H9 (cell line): ENCODE results near the gene COX8C. TPM values are rescaled to one million over a fixed set of nuclear protein-coding genes. Genes with fewer than 3 reads are reported as not detected.

ENCODE experiments used
- DNase-seq: peaks from one replicate; pipeline ENCODE4 v3.0.0-alpha.2; 2017
- H2AFZ ChIP-seq: one replicate; pipeline ENCODE4 v1.6.1; 2013; ENCODE audit warnings: mild to moderate bottlenecking, low read length, control low read depth, moderate library complexity
- H2AK5ac ChIP-seq: 2 replicates; pipeline ENCODE4 v1.6.1; 2013; ENCODE audit warnings: low read length, control low read depth, mixed read lengths; ENCODE audit not compliant: insufficient read length
- H2BK120ac ChIP-seq: one replicate; pipeline ENCODE4 v1.6.1; 2013; ENCODE audit warnings: low read depth, mild to moderate bottlenecking, low read length, control low read depth, inconsistent platforms; ENCODE audit not compliant: poor library complexity, severe bottlenecking
- H2BK12ac ChIP-seq: 2 replicates; pipeline ENCODE4 v1.6.1; 2013; ENCODE audit warnings: low read length, control low read depth, mixed read lengths, low read depth; ENCODE audit not compliant: insufficient read length
- H2BK15ac ChIP-seq: 2 replicates; pipeline ENCODE4 v1.6.1; 2013; ENCODE audit warnings: low read depth, low read length, control low read depth
- H2BK20ac ChIP-seq: one replicate; pipeline ENCODE4 v1.6.1; 2013; ENCODE audit warnings: low read depth, mild to moderate bottlenecking, low read length, control low read depth, inconsistent platforms; ENCODE audit not compliant: poor library complexity, severe bottlenecking
- H2BK5ac ChIP-seq: 2 replicates; pipeline ENCODE4 v1.6.1; 2013; ENCODE audit warnings: low read length, control low read depth, mixed read lengths; ENCODE audit not compliant: insufficient read length
- H3K14ac ChIP-seq: 2 replicates; pipeline ENCODE4 v1.6.1; 2013; ENCODE audit warnings: low read length, control low read depth; ENCODE audit not compliant: insufficient read depth
- H3K18ac ChIP-seq: 2 replicates; pipeline ENCODE4 v1.6.1; 2013; ENCODE audit warnings: low read depth, mild to moderate bottlenecking, mixed read lengths, low read length, control low read depth; ENCODE audit not compliant: insufficient read length
- H3K23ac ChIP-seq: 2 replicates; pipeline ENCODE4 v1.6.1; 2013; ENCODE audit warnings: low read length, control low read depth, mixed read lengths, low read depth; ENCODE audit not compliant: insufficient read length
- H3K23me2 ChIP-seq: 2 replicates; pipeline ENCODE4 v1.6.1; 2013; ENCODE audit warnings: low read depth, mild to moderate bottlenecking, mixed read lengths, low read length, control low read depth; ENCODE audit not compliant: insufficient read length, poor library complexity, severe bottlenecking
- H3K27ac ChIP-seq: 2 replicates; pipeline ENCODE4 v1.5.1; 2013; ENCODE audit warnings: low read length, control low read depth, mixed read lengths, low read depth; ENCODE audit not compliant: insufficient read length
- H3K27me3 ChIP-seq: 2 replicates; pipeline ENCODE4 v1.6.1; 2013; ENCODE audit warnings: low read length, control low read depth, inconsistent platforms; ENCODE audit not compliant: insufficient read depth
- H3K4ac ChIP-seq: 2 replicates; pipeline ENCODE4 v1.6.1; 2013; ENCODE audit warnings: low read depth, mild to moderate bottlenecking, control low read depth, inconsistent platforms, low read length, moderate library complexity
- H3K4me1 ChIP-seq: 2 replicates; pipeline ENCODE4 v1.6.1; 2013; ENCODE audit warnings: low read length, control low read depth, inconsistent platforms; ENCODE audit not compliant: insufficient read depth
- H3K4me2 ChIP-seq: 2 replicates; pipeline ENCODE4 v1.6.1; 2013; ENCODE audit warnings: low read length, control low read depth, mixed read lengths; ENCODE audit not compliant: insufficient read length, insufficient read depth
- H3K56ac ChIP-seq: 2 replicates; pipeline ENCODE4 v1.6.1; 2013; ENCODE audit warnings: low read depth, mild to moderate bottlenecking, mixed read lengths, low read length, control low read depth; ENCODE audit not compliant: insufficient read length
- H3K79me1 ChIP-seq: 2 replicates; pipeline ENCODE4 v1.6.1; 2013; ENCODE audit warnings: low read depth, mild to moderate bottlenecking, moderate library complexity, low read length, control low read depth, inconsistent platforms; ENCODE audit not compliant: insufficient read depth, poor library complexity, severe bottlenecking
- H3K79me2 ChIP-seq: 2 replicates; pipeline ENCODE4 v1.6.1; 2013; ENCODE audit warnings: low read length, control low read depth, inconsistent platforms; ENCODE audit not compliant: insufficient read depth
- H3K9ac ChIP-seq: 2 replicates; pipeline ENCODE4 v1.6.1; 2013; ENCODE audit warnings: low read length, control low read depth, mixed read lengths; ENCODE audit not compliant: insufficient read length; ENCODE audit errors: extremely low read depth
- H3K9me3 ChIP-seq: one replicate; pipeline ENCODE4 v1.6.1; 2013; ENCODE audit warnings: low read depth, low read length, inconsistent platforms; ENCODE audit not compliant: control insufficient read depth
- H3T11ph ChIP-seq: one replicate; pipeline ENCODE4 v1.6.1; 2013; ENCODE audit warnings: mild to moderate bottlenecking, low read length, control low read depth, inconsistent platforms
- H4K20me1 ChIP-seq: one replicate; pipeline ENCODE4 v1.6.1; 2013; ENCODE audit not compliant: control insufficient read depth, insufficient read length, insufficient read depth
- H4K5ac ChIP-seq: 2 replicates; pipeline ENCODE4 v1.6.1; 2013; ENCODE audit warnings: low read depth, mild to moderate bottlenecking, mixed read lengths, low read length, control low read depth; ENCODE audit not compliant: insufficient read length
- H4K8ac ChIP-seq: replicated peaks from 2 replicates; pipeline ENCODE4 v1.6.1; 2013; ENCODE audit warnings: low read length, control low read depth, mixed read lengths, low read depth; ENCODE audit not compliant: insufficient read length
- H4K91ac ChIP-seq: 2 replicates; pipeline ENCODE4 v1.6.1; 2013; ENCODE audit warnings: low read depth, mild to moderate bottlenecking, moderate library complexity, mixed read lengths, low read length, control low read depth; ENCODE audit not compliant: insufficient read length
- H3K27ac Mint-ChIP-seq, 3 experiments: 2 replicates in 2 of 3; 3 replicates in 1 of 3; pipeline ENCODE4 v1.8.0; 2020 to 2021; ENCODE audit warnings: mixed read lengths in 3 of 3, mild to moderate bottlenecking in 1 of 3, moderate library complexity in 1 of 3
- H3K27me3 Mint-ChIP-seq: 2 replicates; pipeline ENCODE4 v1.8.0; 2021; ENCODE audit warnings: low read depth, mild to moderate bottlenecking, moderate library complexity, mixed read lengths
- H3K36me3 Mint-ChIP-seq, 3 experiments: 2 replicates in 2 of 3; 3 replicates in 1 of 3; pipeline ENCODE4 v1.8.0; 2020 to 2021; ENCODE audit warnings: low read depth in 3 of 3, mixed read lengths in 3 of 3; ENCODE audit not compliant: insufficient read depth in 1 of 3
- H3K4me1 Mint-ChIP-seq, 2 experiments: 2 replicates each; pipeline ENCODE4 v1.8.0; 2020; ENCODE audit warnings: mixed read lengths in 2 of 2
- H3K4me3 Mint-ChIP-seq, 2 experiments: 2 replicates in 1 of 2; 3 replicates in 1 of 2; pipeline ENCODE4 v1.8.0; 2020 to 2021; ENCODE audit warnings: mild to moderate bottlenecking in 2 of 2, mixed read lengths in 2 of 2, moderate library complexity in 1 of 2
- H3K9me3 Mint-ChIP-seq, 2 experiments: 2 replicates in 1 of 2; 3 replicates in 1 of 2; pipeline ENCODE4 v1.8.0; 2020; ENCODE audit warnings: mild to moderate bottlenecking in 2 of 2, mixed read lengths in 2 of 2, moderate library complexity in 1 of 2
- CTCF ChIP-seq: fragments of 200-600 bp; sonication (generic); conservative IDR thresholded peaks from 3 replicates; pipeline ENCODE4 v1.8.0; 2021; ENCODE audit warnings: antibody characterized with exemption, mild to moderate bottlenecking
- WGBS: extraction: QIAGEN DNeasy Blood & Tissue Kit; methylation state at CpG from one replicate; pipeline ENCODE4 v1.1.7; 2013; ENCODE audit warnings: missing lambda C conversion rate, low lambda C conversion rate, mixed read lengths; ENCODE audit not compliant: insufficient read length; ENCODE audit errors: extremely low coverage; 5-methylcytosine and 5-hydroxymethylcytosine counted together
- total RNA-seq: library from RNA; stranded (reverse); gene quantifications from 2 replicates; pipeline ENCODE4 v1.2.1, GENCODE V29; 2021

Gene COX8C
- total RNA-seq, 1 experiment from 2014 or later, result not detected

GRCh38 chr14:93332853-93333630, 13.9 kb upstream of the COX8C start, which contains the start of gene BTBD7:
BTBD7 (minus strand) TSS chr14:93333036; CDS start chr14:93296051, 36,985 bp downstream.
- Histone ChIP-seq H4K91ac (no peak within 1 kb of the TSS), H2BK120ac (no peak within 1 kb of the TSS), H3K79me2 (peaks cover 22% of the 10 kb centered on the region), H3K9ac (peak within 1 kb of the TSS; percentile 86), H3K79me1 (peaks cover 9% of the 10 kb centered on the region), H4K8ac (no peak within 1 kb of the TSS), H3K18ac (peak within 1 kb of the TSS; percentile 94), H3K56ac (no peak within 1 kb of the TSS), H3K4me2 (peak within 1 kb of the TSS; percentile 98), H4K20me1 (no peaks in the 10 kb centered on the region), H4K5ac (peak within 1 kb of the TSS; percentile 85), H3K27me3 (no peaks in the 10 kb centered on the region), H3K4me1 (0 out of 2 replicates have a peak, but pooled peaks cover 2% of the 10 kb centered on the region), H2AK5ac (no peak within 1 kb of the TSS), H3K14ac (peak within 1 kb of the TSS; percentile 87), H2BK12ac (peak within 1 kb of the TSS; percentile 10), H3K23ac (no peak within 1 kb of the TSS), H3T11ph (no peak within 1 kb of the TSS), H3K23me2 (peaks cover 7% of the 10 kb centered on the region), H3K9me3 (peaks cover 14% of the 10 kb centered on the region), H2BK15ac (no peak within 1 kb of the TSS), H3K4ac (no peak within 1 kb of the TSS), H3K27ac (no peak within 1 kb of the TSS), H2BK5ac (no peak within 1 kb of the TSS), H2AFZ (peak within 1 kb of the TSS; percentile 26), H2BK20ac (no peak within 1 kb of the TSS)
- Mint-ChIP-seq H3K27me3 (no peaks in the 10 kb centered on the region), H3K27ac (peak within 1 kb of the TSS; percentile 89 to 95 (median 95); a peak in 6 of 7 replicates), H3K36me3 (peaks cover 14 to 25% (median 15%) of the 10 kb centered on the region in 3 experiments), H3K9me3 (peaks cover 12% of the 10 kb centered on the region in 2 experiments), H3K4me3 (peak within 1 kb of the TSS; percentile 90 to 97), H3K4me1 (peaks cover 45 to 47% of the 10 kb centered on the region in 2 experiments)
- no CpG with 5 or more reads among the region's 74 CpGs for WGBS
- TF ChIP-seq CTCF, result peak; percentile 47; the same call in 2 of the 3 replicates
- DNase-seq, result peak; percentile 93
